ENCODE data around the gene S100PBP.

The S100PBP gene

GRCh38 chr1:32817159-32817814 lies at the start of gene S100PBP, which contains the start of gene YARS1:
TSS of gene S100PBP (plus strand) at chr1:32817653. CDS start at chr1:32826100, 8,447 bp downstream.
TSS of gene YARS1 (minus strand) at chr1:32817358. CDS start at chr1:32817244, 114 bp downstream.
- peak; percentile 99 for DNase-seq

DNA sequence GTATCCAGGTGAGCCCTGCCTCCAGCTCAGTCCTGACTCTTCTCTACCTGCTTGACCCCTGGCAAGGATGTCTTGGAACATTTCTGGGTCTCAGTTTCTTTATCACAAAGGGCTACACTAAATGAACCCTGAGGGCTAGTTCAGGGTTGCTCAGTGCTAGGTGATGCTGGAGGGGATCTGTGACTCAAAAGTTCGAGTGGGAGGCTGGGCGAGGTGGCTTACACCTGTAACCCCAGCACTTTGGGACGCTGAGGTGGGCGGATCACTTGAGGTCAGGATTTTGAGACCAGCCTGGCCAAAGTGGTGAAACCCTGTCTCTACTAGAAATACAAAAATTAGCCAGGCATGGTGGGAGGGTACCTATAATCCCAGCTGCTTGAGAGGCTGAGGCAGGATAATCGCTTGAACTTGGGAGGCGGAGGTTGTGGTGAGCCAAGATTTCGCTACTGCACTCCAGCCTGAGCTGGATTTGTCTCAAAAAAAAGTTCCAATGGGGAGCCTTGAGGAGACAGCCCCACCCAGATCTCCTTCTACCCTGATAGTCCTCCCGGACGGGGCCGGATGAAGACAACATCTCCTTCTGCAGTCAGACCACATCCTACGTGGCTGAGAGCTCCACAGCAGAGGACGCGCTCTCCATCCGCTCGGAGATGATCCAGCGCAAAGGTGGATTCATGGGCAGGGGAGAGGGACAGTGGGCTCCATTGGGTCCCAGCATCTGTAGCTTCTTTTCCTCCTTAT lies 49.2 kb upstream of the S100PBP start:
- no peak for DNase-seq

GRCh38 chr1:32769524-32770220 lies 47.8 kb upstream of the S100PBP start:
- DNase-seq: no peak

- DNase-seq: no peak
Observed at GRCh38 chr1:32770221-32770731, 47.2 kb upstream of the S100PBP start.

GRCh38 chr1:32770741-32771548 lies 46.5 kb upstream of the S100PBP start:
- no peak for DNase-seq

DNA sequence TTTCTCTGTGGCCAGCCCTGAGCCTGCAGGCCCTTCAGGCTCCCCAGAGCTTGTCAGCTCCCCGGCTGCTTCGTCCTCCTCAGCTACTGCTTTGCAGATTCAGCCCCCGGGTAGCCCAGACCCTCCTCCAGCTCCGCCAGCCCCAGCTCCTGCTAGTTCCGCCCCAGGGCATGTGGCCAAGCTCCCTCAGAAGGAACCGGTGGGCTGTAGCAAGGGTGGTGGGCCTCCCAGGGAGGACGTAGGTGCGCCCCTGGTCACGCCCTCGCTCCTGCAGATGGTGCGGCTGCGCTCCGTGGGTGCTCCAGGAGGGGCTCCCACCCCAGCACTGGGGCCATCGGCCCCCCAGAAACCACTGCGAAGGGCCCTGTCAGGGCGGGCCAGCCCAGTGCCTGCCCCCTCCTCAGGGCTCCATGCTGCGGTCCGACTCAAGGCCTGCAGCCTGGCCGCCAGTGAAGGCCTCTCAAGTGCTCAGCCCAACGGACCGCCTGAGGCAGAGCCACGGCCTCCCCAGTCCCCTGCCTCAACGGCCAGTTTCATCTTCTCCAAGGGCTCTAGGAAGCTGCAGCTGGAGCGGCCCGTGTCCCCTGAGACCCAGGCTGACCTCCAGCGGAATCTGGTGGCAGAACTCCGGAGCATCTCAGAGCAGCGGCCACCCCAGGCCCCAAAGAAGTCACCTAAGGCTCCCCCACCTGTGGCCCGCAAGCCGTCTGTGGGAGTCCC lies 45.7 kb upstream of the S100PBP start:
- no peak for DNase-seq

DNA sequence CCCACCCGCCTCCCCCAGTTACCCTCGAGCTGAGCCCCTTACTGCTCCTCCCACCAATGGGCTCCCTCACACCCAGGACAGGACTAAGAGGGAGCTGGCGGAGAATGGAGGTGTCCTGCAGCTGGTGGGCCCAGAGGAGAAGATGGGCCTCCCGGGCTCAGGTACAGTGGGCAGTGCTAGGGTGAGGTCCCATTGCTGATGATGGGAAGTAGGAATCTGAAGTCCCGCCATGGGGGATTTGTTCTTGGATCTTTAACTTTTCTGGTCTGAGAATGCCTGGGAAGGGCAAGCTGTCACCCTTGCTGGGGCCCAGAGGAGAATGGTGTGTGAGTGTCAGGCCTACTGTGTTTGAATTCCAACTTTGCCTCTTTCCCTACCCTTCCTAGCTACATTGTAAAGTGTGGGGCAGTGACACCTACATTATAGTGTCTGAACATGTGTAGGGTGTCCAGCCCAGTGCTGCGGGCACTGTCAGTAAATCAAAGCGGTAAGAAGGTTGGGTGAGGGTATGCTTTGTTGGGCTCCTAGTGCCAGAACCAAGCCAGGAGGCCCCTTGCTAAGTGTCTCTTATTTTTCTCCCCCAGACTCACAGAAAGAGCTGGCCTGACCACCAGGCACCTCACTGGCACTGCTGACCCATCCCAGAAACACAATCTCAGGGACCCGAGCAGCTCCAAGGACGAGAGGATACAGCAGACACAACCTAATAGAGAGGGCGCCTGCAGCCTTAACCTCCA lies 45.0 kb upstream of the S100PBP start:
- DNase-seq: no peak

DNA sequence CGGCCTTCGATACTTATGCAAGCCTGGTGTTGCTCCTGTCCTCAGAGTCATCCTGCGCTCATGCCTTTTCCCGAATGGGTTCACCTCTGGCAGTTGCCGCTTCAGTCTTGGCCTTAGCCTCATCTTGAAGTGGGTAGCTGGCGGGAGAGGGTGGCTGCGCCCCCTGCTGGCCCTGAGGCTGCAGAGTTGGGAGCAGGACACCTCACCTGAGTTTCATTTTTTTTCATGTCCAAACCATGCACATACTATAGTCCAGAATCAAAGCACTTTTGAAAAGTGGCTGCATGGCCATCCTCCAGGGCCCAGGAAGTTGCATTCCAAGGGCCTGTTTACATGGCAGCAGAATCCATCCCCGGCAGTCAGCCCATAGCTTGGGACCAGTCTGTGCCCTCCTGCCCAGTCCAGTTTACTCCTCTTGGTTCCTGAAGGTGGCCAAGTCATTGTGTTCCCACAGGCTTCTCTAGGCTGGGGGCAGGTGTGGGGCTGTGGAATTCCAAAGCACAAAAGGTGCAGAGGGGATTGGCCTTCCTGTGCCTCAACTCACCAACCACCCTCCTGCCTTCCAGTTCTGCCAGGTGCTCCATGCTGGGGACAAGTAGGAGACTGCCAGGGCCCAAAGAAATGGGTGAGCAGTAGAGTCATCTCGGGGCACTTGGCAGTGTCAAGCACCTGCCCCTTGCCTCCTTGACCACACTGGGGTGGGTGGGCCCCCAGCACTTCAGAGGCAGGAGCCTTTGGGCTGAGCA lies 44.3 kb upstream of the S100PBP start:
- DNase-seq: peak; percentile 88

DNA sequence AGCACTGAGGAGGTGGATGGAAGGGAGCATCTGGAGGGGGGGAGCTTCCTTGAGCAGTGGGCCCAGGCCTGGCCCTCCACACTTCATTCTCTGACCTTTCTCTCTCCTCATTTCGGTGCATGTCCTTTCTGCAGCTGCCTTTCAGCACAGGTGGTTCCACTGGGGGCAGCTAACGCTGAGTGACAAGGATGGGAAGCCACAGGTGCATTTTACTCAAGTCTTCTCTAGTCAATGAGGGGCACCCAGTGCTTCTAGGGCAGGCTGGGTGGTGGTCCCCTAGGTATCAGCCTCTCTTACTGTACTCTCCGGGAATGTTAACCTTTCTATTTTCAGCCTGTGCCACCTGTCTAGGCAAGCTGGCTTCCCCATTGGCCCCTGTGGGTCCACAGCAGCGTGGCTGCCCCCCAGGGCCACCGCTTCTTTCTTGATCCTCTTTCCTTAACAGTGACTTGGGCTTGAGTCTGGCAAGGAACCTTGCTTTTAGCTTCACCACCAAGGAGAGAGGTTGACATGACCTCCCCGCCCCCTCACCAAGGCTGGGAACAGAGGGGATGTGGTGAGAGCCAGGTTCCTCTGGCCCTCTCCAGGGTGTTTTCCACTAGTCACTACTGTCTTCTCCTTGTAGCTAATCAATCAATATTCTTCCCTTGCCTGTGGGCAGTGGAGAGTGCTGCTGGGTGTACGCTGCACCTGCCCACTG lies 43.5 kb upstream of the S100PBP start:
- no peak for DNase-seq

DNA sequence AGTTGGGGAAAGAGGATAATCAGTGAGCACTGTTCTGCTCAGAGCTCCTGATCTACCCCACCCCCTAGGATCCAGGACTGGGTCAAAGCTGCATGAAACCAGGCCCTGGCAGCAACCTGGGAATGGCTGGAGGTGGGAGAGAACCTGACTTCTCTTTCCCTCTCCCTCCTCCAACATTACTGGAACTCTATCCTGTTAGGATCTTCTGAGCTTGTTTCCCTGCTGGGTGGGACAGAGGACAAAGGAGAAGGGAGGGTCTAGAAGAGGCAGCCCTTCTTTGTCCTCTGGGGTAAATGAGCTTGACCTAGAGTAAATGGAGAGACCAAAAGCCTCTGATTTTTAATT lies 43.0 kb upstream of the S100PBP start:
- no peak for DNase-seq

DNA sequence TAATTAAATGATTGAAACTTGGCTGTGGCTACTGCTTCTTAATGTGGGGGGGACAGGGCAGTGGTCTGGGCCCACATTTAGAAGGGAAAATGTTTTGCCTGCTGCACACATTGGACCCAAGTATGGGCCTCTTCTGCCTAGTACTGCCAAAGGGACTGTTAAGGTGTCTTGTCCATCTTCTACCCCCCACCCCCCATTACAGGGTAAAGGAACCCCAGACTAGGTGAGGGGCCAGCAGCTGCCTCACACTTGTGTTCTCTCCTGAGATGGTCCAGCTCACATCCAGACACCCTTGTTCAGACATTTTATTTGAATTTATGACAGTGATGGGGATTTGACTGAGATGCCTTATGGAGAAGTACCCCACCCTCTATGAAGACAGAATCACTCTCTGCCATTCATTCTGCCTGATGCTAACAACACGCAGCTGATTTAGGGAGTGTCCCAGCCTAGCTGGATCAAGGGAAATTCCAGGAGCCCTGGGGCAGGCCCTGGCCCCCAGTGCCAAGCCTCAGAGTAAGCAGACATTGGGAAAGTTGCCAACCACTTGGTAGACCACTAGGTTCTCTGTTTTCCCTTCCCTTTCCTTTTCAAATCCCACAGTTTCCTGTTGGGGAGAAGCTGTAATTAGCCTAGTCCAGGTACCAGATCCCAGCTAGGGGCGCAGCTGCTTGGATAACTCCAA lies 42.4 kb upstream of the S100PBP start:
- no peak for DNase-seq

DNA sequence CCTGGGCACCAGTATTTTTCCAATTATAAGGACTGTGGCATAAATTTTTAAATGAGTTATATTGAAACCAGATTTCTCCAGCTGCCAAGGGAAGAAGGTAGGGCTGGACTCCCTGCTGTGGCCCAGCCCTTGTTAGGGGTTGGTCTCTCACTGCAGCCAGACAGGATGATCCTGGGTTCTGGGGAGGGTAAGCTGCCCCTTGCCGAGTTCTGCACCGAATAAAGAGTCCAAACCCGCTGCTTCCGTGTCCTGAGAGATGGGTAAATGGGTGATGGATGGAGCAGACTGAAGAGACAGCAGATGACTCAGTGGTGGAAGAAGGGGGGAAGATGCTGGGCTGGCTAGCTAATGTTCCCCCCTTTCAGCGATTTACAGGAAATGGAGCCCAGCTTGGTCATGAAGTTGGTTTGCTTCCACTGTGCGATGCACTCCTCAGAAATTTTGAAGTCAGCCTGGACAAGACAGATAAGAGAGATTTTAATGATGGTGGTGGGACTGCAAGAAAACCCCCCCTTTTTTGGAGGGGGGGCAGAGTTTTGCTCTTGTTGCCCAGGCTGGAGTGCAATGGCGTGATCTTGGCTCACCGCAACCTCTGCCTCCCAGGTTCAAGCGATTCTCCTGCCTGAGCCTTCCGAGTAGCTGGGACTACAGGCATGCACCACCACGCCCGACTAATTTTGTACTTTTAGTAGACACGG lies 41.7 kb upstream of the S100PBP start:
- peak; percentile 67 for DNase-seq

- no peak for DNase-seq
Observed at GRCh38 chr1:32779242-32779641, 38.2 kb upstream of the S100PBP start.

- DNase-seq: peak; percentile 50
Observed at GRCh38 chr1:32780005-32780404, 37.4 kb upstream of the S100PBP start.

DNA sequence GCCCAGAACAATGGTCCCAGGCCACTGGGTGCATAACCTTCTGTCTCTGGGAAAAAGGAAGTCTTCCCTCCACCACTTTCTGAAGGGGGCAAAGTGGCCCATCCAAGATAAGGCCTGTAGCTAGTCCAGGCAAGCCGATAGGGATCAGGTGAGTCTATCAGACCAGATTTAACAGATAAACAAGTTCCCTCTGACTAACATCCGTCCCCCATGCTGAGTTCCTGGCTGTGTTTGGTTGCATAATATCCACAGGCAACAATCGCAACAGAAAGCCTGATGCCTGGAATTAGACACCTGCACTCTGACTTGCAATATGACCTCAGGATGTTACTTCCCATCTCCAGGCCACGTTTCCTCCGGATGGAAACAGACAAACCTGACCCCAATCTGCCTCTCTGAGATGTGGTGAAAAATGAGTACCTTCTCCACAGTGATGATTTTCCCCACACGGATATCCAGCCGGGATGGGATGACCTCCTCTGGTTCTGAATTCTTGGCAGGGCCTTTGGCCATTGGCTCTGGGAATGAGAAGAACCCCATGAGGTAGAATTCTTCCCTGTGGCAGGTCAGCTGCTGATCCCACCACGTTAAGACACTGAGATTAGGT lies 36.7 kb upstream of the S100PBP start:
- peak; percentile 51 for DNase-seq

- no peak for DNase-seq
Observed at GRCh38 chr1:32782086-32782485, 35.4 kb upstream of the S100PBP start.

DNA sequence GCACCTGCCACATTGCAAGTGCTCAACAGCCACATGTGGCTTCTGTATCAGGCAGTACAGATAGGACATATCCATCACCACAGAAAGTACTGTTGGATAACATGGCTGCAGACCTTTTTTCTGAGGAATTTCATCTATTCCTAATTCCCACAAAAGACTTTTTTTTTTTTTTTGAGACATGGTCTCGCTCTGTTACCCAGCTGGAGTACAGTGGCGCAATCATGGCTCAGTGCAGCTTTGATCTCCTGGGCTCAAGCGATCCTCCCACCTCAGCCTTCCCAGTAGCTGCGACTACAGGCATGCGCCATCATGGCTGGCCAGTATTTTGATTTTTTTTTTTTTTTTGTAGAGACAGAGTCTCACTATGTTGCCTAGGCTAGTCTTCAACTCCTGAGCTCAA lies 33.6 kb upstream of the S100PBP start:
- DNase-seq: no peak

DNA sequence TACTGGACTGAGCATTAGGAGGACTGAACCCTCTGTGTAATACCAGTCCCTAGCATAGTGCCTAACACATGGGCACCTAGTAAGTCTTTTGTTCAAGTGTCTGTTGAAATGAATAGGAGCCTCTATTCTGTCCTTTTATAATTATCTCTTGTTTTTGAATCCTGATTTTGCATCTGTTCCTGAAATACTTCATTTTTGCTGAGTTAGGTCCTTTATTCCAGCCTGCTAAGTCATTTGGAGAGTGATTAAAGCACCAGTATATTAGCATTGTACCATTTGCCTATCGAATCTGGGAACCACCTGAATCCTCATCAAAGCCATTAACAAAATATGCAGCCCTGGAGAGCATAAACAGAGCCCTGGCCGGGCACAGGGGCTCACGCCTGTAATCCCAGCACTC lies 32.6 kb upstream of the S100PBP start:
- no peak for DNase-seq
